GM19240 (cell line): ENCODE measurements around the gene RASGRP1.

Experiments
- DNase-seq: peaks from one replicate; pipeline ENCODE4 v3.0.0; 2011; ENCODE audit warnings: low spot score; ENCODE audit not compliant: insufficient read length

RASGRP1 gene

DNA sequence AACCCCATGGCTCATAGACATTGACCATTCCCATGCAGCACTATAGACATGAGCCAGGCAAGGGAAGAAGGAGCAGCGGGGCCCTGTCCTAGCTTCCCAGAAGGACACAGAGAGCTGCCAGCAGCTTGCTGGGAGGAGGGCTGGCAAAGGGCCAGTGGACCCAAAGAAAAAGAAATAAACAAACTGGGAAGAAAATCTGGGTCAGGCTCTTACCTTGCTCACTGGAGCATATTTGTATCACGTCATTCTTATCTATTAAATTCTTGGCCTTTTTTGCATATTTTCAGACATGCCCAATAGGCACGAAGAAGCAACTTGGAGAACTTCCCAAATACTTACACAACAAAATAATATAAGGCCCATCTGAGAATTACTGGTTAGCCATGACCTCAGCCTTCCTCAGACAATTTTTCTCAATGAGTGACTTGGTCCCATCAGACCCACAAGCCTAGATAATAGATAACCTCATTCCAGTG is 28.4 kb downstream of the RASGRP1 start:
- no peak for DNase-seq

DNA sequence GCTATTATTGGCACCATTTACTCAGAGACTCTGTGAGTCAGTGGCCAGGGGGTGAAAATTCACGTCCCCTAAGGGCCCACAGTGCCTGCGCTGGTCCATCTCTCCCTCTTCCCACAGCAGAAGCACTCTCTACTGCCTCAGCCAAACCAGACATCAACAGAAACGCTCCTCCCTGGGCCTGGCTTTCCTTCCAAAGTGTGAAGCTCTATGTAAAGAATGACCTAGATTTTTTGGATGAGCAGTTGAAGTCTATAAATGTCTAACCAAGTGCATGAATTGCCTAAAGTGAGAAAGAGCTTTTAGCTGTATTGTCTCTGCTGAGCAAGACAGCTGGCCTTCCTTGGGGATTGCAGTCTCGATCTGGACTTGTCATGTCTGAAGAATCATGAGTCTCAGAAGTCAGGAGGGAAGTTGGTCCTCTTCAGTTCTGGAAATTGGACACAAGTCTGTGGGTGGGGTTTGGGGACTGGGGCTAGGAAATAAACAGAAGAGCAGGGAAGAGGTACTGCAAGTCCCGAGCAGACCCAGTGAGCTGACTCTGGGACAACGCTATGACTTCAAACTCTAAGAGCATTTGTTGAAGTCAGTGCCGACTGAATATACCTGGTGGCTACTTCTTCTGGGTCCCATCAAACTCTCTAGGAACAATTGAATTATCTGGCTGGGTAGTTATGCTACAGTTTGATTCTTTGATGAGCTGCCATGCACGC is 29.0 kb downstream of the RASGRP1 start:
- no peak for DNase-seq

DNA sequence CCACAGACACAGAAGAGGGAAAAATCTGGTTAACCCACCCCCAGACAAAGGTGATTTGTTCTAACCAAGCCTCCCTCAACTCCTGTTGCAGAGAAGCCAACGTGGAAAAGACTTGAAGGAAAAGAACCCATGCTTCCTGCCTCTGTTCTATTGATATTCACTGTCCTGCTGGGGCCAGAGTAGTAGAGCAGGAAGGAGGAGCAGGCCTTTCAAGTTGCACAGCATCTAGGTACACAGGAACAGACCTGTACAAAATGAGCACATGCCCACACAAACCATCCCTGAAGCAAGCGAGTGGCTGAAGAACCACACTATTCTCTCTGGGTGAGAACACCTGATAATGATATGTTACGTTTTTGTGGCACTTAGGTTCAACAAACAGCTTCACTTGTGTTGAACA is 29.9 kb downstream of the RASGRP1 start:
- DNase-seq, result no peak

DNA sequence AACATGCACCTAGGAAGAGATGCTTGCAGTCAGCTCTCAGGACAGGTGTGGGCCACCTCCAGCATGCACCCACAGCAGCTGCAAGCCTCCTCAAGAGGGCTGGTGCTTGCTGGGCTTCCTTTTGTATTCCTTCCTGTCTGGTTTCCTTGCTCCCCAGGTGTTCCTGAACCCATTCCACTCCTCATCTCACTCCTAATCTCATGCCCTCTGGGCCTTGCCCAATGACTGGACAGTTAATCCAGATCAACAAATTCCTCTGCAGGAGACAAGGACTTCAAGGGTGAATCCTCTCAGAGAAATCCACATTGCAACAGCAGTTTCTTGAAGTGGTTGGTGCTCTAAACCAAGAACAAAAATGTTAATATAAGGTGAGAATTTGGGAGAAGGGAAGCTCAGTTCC is 30.7 kb downstream of the RASGRP1 start:
- DNase-seq, result no peak

DNA sequence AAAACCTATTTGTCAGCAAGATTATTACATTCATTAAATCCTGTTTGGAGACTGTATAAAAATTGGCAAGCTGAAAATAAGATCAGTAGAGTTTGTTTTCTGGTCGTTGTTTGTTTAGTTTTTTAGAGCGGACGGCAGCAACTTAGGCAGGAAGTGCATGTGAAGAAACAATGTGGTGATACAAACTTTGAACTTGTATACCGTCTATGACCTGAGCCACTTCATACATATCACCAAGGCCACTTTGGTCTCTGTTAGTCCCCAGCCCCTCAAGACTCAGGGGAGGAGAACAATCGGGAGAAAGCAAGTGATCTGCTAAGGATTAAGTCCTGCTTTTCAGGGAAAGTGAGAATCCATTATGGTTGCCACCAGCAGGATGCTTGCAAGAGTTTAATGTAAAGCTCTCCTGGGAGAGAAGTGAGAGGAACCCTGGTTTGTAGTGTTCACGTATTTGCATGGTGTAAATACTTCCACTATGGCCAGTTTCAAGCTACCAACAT is 31.1 kb downstream of the RASGRP1 start:
- DNase-seq, result no peak

DNA sequence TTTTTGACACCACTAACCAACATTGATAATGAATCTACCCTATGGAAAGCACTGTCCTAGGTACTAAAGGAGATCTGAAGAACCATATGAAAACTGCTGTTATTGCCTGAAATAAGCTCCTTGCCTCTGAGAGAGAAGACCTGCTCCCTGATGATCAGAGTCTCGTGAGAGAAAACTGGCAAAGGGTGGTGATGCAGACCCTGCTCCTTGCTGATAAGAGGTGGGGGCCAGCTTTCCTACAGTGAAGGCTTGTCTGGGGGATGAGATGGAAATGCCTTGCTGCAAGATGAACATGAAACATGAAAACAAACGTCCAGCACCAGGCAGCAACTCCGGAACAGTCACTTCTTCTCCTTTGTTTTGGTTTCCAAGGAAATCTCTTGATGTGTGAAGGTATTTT is 31.9 kb downstream of the RASGRP1 start:
- DNase-seq, result no peak

DNA sequence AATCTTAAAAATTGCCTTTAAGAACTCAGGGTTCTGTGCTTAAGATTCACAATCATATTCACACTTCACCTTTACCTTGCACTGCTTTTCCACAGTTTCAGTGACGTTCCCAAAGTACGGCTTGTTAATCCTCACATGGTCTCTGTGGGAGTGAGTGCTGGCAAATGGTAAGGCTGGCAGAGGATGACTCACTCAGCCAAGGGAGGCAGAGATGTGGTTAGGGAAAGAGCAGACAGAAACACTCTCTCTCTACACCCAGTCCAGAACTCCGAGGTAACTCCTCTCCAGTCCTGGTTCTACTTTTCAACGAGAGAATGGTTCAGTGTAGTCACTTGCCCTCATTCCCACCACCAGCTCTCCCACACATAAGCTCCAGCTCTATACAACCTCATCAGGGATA is 33.1 kb downstream of the RASGRP1 start:
- DNase-seq, result no peak

DNA sequence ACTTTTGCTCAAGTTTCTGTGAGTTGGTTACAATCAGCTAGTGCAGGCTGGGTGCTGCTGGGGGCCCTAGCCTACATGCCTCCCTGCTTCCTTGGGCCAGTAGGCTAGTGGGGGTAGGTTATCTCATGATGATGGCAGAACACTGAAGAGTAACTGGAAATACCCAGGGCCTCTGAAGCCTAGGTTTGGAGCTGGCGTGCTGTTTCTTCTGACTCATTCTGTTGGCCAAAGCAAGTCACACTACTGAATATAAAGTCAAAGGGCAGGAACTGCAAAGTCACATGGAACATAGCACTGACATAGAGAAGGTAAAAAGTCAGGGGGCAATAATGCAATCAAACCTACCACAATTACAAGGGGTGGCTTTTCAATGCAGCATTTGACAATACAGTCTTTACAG is 34.5 kb downstream of the RASGRP1 start:
- DNase-seq, result no peak

DNA sequence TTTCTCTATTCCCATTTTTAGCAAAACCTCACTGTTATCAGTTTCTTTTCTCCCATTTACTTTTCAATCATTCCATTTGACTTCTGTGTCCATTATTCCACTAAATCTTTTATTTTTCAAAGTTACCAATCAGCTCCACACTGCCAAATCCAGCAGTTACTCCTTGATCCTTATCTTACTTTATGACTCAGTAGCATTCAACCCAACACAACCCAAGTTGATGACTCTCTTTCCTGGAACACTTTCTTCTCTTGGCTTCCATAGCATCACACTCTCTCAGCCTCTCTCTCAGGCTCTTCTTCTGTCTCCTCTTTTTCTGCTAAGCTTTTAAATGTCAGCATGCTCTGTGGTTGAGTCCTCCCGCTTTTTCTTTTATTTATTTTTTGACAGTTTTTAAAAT is 36.3 kb downstream of the RASGRP1 start:
- no peak for DNase-seq

DNA sequence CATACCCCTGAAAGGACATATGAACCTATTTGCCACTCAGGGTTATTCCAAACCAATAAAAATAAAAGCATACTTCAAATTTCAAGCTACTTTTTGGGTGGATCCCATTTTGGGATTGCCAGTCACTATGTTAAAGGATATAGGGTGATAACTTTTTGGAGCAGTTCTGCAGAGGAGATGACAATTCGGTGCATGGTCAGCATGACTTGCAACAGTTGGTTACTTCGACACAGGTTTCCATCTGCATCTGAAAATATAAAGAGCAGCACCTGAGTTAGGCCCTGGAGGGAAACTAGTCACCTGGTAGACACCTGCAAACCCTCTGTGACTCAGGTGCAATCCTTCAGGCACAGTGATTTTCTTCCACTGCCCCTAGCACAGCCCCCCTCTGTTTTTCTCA is 38.5 kb downstream of the RASGRP1 start:
- DNase-seq, result no peak

DNA sequence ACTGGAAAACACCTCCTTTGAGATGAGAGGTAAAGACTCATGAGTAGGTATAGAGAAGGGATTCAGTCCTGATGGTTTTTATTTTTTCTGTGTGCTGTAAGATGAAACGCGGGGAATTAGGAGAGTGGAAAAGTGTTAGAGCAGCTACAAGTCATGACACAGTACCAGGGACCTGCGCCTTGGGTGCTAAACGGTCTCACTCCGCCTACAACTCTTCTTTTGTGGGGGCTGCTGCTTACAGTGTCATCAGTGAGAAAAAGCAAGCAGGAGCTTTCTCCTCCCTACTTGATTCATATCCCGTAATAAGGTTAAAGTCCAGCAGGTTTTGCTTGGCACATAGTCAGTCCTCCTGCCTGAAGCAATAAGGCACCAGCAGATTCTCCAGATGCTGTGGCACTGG is 39.1 kb downstream of the RASGRP1 start:
- DNase-seq, result no peak

DNA sequence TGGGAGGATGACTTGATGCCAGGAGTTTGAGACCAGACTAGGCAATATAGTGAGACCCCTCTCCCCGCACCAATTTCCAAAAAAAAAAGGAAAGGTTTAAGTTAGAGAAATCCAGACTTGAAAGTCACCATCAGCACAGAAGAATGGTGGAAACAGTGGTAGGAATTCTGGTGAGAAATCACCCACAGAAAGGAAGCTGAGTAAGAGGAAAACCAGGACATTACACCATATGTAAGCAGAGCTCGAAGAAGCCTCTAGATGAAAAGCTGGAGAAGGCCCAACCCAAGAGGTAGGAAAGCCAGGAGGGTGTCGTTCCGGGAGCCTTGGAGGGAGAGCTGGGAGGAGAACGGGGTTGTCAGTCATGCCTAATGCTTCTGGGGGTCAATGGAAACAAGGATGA is 40.5 kb downstream of the RASGRP1 start:
- DNase-seq, result no peak

DNA sequence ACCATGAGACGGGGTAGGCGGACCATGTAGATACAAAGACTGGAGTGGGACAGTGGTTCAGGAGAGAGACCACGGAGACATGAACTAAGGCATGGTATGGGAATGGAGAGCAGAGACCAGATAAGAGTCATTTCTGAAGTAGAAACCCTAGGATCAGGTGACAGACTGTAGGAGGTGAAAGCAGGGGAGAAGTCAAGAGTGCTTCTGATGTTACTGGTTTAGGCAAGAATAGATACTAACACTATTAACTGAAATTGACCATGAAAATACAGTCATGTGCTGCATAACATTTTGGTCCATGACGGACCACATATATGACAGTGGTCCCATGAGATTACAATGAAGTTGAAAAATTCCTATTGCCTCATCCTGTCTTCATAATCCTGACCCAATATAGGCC is 41.7 kb downstream of the RASGRP1 start:
- no peak for DNase-seq

DNA sequence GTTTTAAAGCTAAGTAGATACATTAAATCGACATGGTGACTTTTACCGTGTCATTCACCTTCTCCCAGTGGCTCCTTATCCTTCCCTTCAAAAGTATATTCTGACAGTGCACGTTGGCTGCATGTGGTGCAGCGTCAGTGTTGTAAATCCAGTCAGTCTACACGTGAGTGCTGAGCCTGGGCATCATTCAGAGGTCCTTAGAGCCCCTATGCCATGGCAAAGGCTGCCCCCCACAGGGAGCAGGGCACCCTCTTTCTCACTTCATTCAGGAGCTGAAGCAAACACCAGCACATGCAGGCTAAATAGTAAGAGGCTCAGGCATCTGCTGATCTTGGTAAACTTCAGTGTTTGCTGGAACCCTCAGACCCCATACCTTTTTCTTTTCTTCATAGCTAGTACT is 43.3 kb downstream of the RASGRP1 start:
- DNase-seq, result no peak

DNA sequence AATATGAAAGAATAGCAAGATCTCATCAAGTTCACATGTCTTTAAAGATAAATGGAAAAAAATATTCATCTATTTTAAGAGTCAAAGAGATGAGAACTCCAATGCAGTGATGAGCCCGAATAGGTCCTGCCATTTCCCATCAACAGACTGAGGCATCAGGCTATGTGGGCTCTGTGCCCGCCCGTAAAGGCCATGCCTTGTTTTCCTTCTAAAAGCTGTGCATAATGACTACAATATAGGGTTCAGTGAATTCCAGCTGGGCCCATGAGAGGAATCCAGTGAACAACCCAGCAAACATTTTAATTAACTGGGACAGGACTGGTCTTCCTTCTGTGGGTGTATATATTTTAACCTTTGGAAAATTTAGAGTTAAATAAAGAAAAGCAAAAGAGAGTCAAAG is 44.6 kb downstream of the RASGRP1 start:
- DNase-seq, result no peak

DNA sequence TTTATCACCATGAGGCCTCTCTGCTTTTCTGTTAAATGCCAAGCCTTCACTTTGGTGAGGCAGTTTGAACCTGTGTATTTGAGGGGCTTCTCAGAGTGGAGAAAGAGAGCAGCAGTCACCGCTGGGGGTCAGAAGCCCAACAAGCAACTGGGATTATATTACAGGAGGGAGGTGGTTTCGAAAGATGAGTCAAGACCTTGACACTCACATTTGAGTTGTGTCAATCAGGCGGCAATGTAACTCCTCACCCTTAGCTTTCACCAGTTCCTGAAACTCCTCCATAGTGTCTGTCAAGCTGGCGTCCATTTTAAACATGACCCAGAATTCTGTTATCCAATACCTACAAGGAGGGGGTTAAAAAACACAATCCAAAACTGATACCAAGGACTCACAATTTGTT is 46.5 kb downstream of the RASGRP1 start:
- DNase-seq, result no peak

DNA sequence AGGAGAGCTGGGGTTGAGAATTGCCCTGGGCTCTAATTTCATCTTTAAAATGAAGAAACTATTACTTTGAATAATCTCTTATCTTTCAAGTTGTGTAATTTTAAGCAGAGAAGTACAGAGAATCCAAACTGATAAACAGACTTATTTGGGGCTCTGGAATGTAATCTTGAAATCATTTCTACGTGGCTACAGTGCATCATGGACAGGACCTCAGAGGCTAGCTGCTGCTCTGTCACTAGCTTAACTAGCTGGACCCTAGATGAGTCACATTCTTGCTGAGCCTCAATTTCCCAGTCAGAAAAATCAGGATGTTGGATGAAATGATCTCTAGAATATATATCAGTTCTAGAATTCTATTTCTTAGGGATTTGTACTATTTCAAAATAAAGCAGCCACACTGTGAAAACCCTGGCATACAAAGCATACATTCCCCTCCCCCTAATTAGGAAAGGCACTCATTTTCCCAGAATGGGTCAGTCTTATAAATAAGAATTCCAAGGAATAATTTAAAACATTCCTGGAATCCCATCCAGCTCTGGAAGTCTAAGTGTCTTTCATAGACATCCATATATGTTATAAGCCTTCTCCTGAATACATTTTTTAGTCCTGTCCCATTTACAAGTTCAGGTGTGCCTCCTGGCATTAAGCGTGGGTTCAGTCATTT is 47.2 kb downstream of the RASGRP1 start:
- DNase-seq, result no peak

DNA sequence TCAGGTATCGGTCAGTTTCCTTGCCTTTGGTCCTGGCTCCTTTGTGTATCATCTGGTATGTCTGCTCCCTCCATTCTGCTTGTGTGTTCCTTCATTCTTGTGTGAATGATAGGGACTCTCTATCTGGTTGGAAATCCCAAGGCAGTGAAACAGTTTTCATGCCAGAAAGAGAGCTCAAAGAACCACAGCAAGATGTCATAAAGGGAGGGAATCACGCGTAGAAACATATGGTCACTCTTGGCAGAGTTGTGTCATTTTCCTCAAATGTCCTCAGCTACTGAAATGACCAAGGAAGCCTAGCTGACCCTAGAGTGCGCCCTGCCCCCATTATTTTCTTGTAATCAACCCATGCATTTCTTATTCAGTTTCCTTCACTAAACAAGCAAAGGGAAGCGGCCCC is 48.0 kb downstream of the RASGRP1 start:
- DNase-seq, result no peak

DNA sequence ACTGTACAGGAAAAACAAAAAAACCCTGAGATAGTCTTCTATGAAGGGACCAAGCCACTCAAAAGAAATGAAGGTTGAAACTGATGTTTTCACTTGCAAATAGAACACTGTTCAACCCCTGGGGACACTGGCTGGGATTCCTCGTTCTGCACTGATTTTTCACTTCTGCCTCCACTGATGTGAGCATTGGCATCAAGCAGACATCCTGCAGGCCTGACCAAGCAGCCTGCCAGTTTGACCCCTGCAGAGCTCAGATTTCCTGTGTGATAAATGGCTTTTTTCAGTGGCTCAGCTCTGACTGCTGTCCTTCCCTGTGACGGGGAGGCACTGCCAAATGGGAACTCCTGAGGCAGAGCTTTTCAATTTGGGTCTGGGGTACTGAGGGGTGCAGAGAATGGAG is 50.0 kb downstream of the RASGRP1 start:
- DNase-seq, result no peak

DNA sequence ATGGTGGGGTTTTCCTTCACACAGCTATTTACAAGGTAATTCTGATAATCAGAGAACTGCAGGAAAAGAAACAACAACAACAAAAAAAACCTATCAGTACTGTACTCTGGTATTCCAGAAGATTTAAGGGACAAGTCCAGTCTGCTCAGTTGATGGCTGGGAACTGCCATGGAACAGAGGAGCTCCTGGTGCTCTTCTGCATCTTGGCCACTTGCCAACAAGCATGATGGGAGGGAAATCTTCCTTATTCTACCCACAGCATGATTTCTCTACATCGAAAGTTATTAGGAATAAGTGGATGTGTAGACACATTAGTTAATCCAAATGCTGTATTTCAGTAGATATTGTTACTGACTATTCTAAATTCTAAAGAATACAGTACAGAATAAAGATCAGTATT is 51.7 kb downstream of the RASGRP1 start:
- DNase-seq, result no peak

DNA sequence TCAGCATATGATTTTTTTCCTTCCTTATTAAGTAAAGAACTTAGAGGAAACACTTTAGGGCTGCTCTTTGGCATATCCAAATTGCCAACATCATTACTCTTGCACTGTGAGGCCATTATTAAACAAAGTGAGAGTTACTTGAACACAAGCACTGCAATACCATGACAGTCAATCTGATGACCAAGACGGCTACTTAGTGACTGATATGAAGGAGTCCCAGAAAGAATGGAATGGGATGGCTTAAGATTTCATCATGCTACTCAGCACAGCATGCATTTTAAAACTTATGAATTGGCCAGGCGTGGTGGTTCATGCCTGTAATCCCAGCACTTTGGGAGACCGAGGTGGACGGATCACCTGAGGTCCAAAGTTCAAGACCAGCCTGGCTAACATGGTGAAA is 55.5 kb downstream of the RASGRP1 start:
- no peak for DNase-seq

DNA sequence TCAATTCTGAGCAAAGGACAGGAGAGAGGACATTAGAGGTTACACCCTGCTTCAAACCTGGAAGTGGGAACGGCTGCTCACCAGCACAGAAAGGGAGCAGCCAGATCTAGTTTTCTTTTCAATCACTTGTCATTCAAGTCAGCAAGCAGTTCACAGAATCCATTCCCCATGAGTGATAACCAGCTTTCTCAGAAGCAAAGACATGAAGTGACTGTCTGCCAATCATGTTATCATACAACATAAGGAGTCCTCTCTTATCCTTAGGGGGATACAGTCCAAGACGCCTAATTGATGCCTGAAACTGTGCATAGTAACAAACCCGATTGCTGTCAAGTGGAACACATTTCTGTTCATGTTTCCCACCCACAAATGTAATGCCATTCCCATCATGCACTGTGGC is 56.0 kb downstream of the RASGRP1 start:
- DNase-seq, result no peak

DNA sequence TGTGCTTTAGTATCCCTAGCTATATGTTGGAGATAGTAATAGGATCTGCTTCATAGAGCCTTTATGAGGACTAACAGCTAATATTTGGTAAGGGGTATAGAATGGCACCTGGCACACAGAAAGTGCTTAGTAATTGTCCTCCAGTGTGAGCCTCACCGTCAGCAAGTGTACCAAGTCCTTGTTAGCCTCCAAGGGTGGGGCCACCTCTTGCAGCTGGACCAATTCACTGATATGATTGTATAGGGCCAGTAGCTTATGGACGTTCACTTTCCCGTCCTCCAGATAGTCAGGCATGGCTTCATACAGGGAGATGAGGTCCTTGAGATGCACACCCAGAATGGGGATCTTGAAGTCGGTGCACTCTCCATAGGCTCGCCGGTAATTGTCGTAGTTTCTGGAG is 57.0 kb downstream of the RASGRP1 start:
- DNase-seq, result no peak
